GM12891 (cell line): Measurements from ENCODE around the gene NCAPG.

Source experiments
- DNase-seq: peaks from one replicate; pipeline ENCODE4 v3.0.0; 2011; ENCODE audit warnings: low spot score; ENCODE audit not compliant: insufficient read length
- FAIRE-seq: peaks from 2 replicates; lab custom pipeline; 2011; peaks lifted over from hg19 to GRCh38; lab: Jason Lieb, UNC
- PAX5 ChIP-seq: IDR thresholded peaks from 2 replicates; pipeline ENCODE4 v1.6.1; 2011; ENCODE audit warnings: low read length, moderate library complexity, mild to moderate bottlenecking; ENCODE audit not compliant: insufficient read depth, severe bottlenecking
- POLR2A ChIP-seq: IDR thresholded peaks from 2 replicates; pipeline ENCODE4 v1.6.1; 2011; ENCODE audit warnings: low read depth, low read length, control low read depth
- POLR2AphosphoS5 ChIP-seq: IDR thresholded peaks from 2 replicates; pipeline ENCODE4 v1.6.1; 2011; ENCODE audit warnings: low read depth, low read length, control low read depth
- POU2F2 ChIP-seq: IDR thresholded peaks from 2 replicates; pipeline ENCODE4 v1.6.1; 2011; ENCODE audit warnings: low read depth, mild to moderate bottlenecking, control low read depth, low read length, moderate library complexity
- SPI1 ChIP-seq: IDR thresholded peaks from 2 replicates; pipeline ENCODE4 v1.6.1; 2011; ENCODE audit warnings: low read depth, low read length, control low read depth
- TAF1 ChIP-seq: IDR thresholded peaks from 2 replicates; pipeline ENCODE4 v1.6.1; 2011; ENCODE audit warnings: low read depth, low read length, control low read depth

Gene NCAPG

GRCh38 chr4:17869327-17869726 lies 58.5 kb downstream of the NCAPG start:
- FAIRE-seq = no peak

GRCh38 chr4:17875402-17876070 lies 64.8 kb downstream of the NCAPG start:
- FAIRE-seq (no peak), DNase-seq (no peak)
- TF ChIP-seq POU2F2 (no peak), PAX5 (no peak), POLR2AphosphoS5 (no peak), POLR2A (no peak), TAF1 (no peak)

More at GRCh38 chr4:17869327-17869726, 58.5 kb downstream of the NCAPG start:
- no peak for DNase-seq
- no peak for TF ChIP-seq POU2F2

GRCh38 chr4:17876943-17877342 lies 66.2 kb downstream of the NCAPG start:
- FAIRE-seq = no peak
- TF ChIP-seq PAX5 (no peak), SPI1 (no peak), POLR2AphosphoS5 (no peak), TAF1 (no peak), POU2F2 (no peak), POLR2A (no peak)

GRCh38 chr4:17877661-17878060 lies 66.9 kb downstream of the NCAPG start:
- FAIRE-seq (no peak), DNase-seq (no peak)
- TF ChIP-seq POLR2AphosphoS5 (no peak), SPI1 (no peak), PAX5 (no peak), POLR2A (no peak), POU2F2 (no peak), TAF1 (no peak)

More at GRCh38 chr4:17876943-17877342, 66.2 kb downstream of the NCAPG start:
- no peak for DNase-seq

GRCh38 chr4:17884063-17884462 lies 73.3 kb downstream of the NCAPG start:
- DNase-seq (no peak), FAIRE-seq (no peak)
- TF ChIP-seq SPI1 = no peak
- TF ChIP-seq PAX5 = no peak
- no peak for TF ChIP-seq TAF1
- no peak for TF ChIP-seq POU2F2
- no peak for TF ChIP-seq POLR2A
- TF ChIP-seq POLR2AphosphoS5 = no peak

- TF ChIP-seq PAX5 = no peak
- no peak for TF ChIP-seq POU2F2
- no peak for TF ChIP-seq SPI1
- TF ChIP-seq POLR2AphosphoS5 = no peak
- TF ChIP-seq TAF1 = no peak
- no peak for TF ChIP-seq POLR2A
- DNase-seq (no peak), FAIRE-seq (no peak)
These were observed 73.7 kb downstream of the NCAPG start for GRCh38 chr4:17884511-17884910.

GRCh38 chr4:17889692-17890091 lies 78.9 kb downstream of the NCAPG start:
- TF ChIP-seq TAF1 = no peak
- TF ChIP-seq POU2F2 = no peak
- no peak for TF ChIP-seq POLR2A
- TF ChIP-seq PAX5 = no peak
- TF ChIP-seq SPI1 = no peak
- no peak for TF ChIP-seq POLR2AphosphoS5
- FAIRE-seq (no peak), DNase-seq (no peak)

GRCh38 chr4:17894421-17894820 lies 83.6 kb downstream of the NCAPG start:
- FAIRE-seq (no peak), DNase-seq (no peak)
- TF ChIP-seq POLR2A = no peak
- TF ChIP-seq TAF1 = no peak
- no peak for TF ChIP-seq POU2F2
